GM18499 (cell line): ENCODE data around the gene EP400.

Experiments
- ATAC-seq: cut with Tn5 transposase; IDR thresholded peaks from one replicate; pipeline ENCODE4 v1.9.1; 2021; ENCODE audit warnings: moderate number of reproducible peaks; ENCODE audit not compliant: insufficient read depth, unreplicated experiment

Gene EP400

DNA sequence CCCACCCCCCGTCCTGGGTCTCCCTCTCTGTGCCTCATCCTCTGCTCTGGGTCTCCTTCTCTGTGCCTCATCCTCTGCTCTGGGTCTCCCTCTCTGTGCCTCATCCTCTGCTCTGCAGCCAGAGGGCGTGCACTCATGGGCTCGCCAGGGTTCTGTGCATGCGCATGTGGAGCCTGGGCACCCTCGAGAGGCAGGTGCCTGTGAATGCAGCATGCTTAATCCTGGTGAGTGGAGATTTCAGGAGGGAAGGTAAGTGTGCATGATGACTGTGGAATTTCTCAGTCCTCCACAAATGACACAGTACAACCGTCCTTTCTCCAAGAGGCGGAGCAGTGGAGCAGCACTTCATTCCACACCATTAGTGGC lies 65.2 kb downstream of the EP400 start:
- no peak for ATAC-seq

DNA sequence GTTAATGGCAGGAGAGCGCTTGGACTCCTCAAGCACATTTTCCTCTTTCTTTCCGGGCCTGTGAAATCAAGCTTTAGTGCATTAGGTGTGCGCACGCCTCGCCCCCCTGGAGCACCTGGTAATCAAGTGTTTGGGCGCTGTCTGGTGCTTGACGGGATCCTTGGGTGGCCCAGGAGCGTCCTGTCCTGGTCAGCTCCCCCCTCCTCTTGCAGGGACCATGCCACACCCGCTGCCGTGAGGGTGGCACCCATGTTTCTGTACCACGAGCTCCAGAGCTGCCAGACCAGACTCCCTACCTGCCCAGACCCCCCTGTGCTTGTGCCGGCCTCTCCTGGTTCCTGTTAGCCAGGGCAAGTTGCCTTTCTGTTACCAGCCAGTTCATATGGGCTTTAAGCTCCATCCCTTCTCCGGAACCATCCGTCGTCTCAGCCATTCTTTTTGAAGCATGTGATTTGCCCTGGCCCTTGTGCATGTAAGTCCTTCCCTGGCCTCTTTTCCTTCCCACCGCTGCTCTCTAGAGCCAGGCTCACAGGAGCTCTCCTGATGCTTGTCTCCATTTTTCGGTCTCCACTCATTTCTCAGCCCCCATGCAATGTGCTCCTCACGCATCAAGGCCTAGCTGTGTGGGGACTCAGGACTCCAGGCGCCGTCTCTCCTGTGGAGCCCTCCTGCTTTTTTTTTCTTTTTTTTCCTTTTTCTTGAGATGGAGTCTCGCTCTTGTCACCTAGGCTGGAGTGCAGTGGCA lies 66.1 kb downstream of the EP400 start:
- ATAC-seq, result no peak

DNA sequence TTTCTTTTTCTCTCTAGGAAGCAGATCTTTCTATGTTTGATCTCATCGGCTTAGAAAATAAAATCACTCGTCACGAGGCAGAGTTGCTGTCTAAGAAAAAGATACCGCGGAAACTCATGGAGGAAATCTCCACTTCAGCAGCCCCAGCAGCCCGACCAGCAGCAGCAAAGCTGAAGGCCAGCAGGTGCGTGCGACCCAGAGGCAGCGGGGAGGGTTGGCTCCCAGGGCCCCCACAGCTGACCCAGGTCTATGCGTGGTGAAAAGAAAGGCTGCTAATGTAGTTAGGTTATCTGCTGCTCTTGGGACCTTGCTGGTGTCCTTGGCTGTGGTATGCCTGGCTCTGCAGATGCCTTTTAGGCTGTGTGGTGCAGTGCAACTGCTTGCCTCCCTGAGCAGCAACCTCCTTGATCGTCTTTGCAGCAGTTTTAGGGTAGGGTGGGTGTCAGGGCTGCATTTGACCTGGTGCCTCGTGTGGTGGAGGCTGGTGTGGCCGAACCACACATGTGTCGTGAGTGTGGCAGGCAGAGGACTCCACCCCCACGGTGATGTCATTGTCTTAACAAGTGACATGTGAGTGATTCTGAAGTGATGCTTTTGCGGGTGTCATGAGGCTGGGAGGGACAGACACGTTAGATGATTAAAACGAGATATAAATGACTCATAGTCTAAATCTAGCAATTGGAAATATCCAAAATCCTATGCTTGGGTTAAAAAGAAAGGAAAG lies 68.6 kb downstream of the EP400 start:
- no peak for ATAC-seq

- no peak for ATAC-seq
Observed at GRCh38 chr12:132019891-132020290, 70.1 kb downstream of the EP400 start.

DNA sequence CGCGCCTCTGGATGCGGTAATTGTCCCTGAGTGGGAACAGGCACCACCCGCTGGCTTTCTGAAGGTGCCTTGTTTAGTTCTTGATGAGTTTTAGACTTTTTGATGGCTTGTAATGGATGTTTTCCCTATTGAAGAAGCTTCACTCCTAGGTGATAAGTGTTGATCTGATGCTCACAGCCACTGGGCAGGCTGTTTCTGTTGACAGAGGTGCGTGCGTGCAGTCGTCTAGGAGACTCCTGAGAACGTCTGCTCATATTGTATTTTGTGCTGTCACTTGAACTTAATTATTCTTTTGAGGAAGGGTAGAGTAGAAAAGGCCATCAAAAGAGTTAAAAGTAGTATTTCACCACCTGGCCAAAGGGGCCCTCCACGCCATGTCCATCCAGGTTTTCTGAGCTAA lies 70.5 kb downstream of the EP400 start:
- ATAC-seq, result no peak

DNA sequence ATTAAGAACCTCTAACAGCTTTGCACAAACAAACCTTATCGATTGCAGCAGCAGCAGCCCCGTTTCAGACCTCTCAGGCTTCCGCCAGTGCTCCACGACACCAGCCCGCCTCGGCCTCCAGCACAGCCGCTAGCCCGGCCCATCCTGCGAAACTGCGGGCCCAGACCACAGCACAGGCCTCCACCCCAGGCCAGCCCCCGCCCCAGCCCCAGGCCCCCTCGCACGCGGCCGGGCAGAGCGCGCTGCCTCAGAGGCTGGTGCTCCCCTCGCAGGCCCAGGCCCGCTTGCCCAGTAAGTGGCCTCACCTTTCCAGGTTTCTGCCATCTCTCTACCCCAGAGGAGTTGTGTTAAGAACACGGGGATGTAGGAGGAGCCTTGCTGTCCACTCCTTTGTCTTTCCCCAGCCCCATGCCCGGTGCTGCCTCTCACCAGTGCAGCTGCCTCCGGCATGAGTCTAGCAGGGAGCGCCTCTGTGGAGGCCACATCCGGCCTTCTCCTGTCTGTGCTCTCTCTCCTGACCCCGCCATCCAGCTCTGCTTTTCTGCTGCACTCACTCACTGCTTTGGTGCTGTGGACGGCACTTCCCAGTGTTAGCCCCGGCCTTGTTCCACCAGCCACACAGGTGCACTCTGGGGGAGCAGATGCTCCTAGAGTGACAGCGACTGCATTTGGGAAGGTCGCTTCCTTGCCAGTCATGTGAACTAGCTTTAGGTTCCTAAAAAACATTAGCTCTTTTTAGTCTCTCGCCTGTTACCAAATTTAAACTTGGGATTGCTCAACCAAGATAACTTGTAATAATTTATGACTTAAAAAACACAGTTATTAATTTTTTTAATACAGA lies 71.5 kb downstream of the EP400 start:
- ATAC-seq, result no peak

DNA sequence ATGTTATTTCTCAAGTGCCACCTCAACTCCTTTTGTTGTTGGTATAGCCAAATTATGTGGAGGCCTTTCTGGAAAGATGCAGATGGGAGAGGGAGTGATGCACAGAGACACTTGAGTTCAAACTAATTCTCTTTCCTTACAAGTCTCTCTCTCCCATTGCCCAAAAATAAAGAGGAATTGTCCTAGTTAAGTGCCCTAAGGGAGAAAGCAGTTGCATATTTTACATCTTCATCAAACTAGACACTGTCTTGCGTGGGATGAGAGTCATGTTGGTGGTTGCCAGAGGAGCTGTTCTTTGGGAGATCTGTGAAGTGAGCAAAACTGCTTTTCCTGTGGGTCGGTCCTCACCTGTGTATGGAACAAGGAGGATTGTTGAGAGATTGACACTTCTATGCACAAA lies 72.2 kb downstream of the EP400 start:
- no peak for ATAC-seq

- ATAC-seq, result no peak
Observed at GRCh38 chr12:132023658-132024057, 73.9 kb downstream of the EP400 start.

GRCh38 chr12:132024758-132025157 lies 75.0 kb downstream of the EP400 start:
- no peak for ATAC-seq

DNA sequence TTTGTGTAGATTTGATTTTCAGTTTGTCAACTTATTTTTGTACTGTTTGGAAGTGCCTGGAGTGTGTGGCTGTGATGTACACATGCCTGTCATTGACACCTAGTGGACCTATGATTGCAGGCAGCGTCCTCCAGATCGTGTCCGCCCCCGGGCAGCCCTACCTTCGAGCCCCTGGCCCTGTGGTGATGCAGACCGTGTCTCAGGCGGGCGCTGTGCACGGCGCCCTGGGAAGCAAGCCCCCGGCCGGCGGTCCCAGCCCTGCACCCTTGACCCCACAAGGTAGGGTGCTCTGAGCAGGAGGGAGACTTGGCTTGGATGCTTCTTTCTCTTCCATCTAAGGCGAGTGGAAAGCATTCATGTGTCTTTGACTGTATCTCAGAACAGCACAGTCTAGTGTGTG lies 75.8 kb downstream of the EP400 start:
- no peak for ATAC-seq

- no peak for ATAC-seq
Observed at GRCh38 chr12:132026061-132026795, 76.5 kb downstream of the EP400 start.

- ATAC-seq, result no peak
Observed at GRCh38 chr12:132026796-132027500, 77.2 kb downstream of the EP400 start.

DNA sequence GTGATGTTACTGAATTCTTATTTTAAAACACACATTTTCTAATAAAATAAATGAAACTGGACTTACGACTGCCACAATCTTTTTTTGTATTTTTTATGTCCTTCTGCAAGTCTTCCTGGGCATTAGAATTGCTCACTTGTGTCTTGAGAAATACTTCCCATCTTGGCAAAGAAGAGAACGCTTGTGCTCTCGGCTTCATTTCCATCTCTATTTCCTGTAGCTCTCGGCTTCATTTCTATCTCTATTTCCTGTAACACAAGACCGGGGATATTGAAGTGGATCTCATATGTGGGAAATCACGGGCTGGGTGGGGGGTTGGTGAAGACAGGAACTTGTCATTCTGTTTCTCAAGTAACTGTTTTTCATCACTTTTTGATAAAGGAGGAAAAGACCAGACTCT lies 77.9 kb downstream of the EP400 start:
- no peak for ATAC-seq

- ATAC-seq, result no peak
Observed at GRCh38 chr12:132028111-132028510, 78.4 kb downstream of the EP400 start.

DNA sequence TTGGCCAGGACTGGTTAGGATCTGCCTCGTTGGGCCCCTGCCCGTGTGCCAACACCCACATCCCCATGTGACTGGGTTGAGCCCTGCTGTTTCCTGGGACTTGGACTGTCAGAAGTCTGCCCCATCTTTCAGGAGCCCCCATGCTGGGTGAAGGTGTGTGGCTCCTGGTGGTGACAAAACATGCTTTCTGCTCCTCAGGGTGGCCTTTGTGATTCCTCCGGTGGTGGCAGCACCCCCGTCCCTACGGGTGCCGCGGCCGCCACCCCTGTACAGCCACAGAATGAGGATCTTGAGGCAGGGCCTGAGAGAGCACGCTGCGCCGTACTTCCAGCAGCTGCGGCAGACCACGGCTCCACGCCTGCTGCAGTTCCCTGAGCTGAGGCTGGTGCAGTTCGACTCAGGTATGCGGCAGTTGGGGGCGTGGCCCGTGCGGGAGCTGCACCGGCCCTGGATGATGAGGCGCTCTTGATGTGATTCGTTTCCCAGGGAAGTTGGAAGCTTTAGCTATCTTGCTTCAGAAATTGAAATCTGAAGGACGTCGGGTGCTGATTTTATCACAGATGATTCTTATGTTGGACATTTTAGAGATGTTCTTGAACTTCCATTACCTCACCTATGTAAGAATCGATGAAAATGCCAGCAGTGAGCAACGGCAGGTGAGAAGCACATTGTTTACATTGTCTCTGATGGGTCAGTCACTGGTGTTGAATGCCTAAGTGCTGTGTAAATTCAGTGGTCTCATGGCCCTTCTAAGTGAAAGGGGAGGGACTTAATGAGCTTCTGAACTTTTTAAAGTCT lies 80.0 kb downstream of the EP400 start:
- ATAC-seq, result no peak

DNA sequence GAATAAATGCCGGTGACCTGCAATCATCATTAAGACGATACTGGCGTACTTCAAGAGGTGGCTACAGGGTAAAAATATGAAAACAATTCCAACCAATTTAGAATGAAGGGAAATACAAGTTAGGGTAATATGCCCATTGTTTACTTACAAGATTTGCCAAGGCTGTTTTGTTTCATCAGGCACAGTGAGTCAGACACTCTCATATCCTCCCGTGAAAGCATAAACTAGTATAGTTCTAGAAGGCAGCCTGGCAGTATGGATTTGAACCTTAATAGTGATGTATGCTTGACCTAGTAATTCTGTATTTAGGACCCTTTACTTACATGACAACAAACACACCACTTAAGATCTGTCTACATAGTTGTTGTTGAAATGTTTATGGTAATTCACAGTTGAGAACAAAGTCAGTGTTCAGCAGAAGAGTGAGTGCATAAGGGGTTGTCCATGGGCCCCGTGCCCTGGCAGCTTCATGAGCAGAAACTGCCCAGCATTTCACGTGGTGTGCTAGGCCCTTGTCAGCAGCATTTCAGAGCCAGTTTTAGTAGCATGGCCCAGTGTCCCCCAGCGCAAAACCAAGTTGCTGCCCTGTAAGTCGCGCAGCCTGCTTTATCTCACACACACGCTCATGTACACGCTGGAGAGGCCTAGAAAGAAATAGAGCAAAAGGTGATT lies 80.8 kb downstream of the EP400 start:
- ATAC-seq, result no peak

- no peak for ATAC-seq
Observed at GRCh38 chr12:132033627-132034026, 83.9 kb downstream of the EP400 start.

DNA sequence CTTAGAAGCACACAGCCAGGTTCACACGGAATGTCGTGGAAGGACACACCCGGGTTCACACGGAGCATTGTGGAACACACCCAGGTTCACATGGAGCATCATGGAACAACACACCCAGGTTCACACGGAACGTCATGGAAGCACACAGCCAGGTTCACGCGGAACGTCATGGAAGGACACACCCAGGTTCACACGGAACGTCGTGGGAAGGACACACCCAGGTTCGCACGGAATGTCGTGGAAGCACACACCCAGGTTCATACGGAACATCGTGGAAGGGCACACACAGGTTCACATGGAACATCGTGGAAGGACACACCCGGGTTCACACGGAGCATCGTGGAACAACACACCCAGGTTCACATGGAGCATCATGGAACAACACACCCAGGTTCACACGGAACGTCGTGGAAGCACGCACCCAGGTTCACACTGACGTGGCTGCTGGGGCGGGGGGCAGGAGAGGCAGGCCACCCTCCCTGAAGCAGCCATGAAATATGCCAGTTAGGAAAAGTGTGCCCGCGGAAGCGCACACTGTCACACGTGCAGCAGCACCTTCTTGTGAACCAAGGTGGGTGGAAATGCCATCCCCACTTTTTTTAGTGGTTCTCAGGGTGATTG lies 86.4 kb downstream of the EP400 start:
- no peak for ATAC-seq
